Spleen (tissue), 11 donors: ENCODE data around the gene PACSIN2. TPM values are rescaled to one million over a fixed set of nuclear protein-coding genes. Genes with fewer than 3 reads are reported as not detected.

Experiments used
- DNase-seq: peaks from one replicate; pipeline ENCODE4 v3.0.0-alpha.2; 2020
- H3K27ac ChIP-seq, 8 donors: fragments of 200-600 bp; sonication (generic) in 7 of 8; 1 replicate in 4 of 8; 2 replicates in 4 of 8; pipeline versions ENCODE4 v1.5.0 to v1.8.0; 2016 to 2021; ENCODE audit warnings: inconsistent platforms in 4 of 8, mild to moderate bottlenecking in 4 of 8, moderate library complexity in 1 of 8
- H3K27me3 ChIP-seq, 7 donors: fragments of 200-600 bp; sonication (generic) in 6 of 7; replicated peaks in 1 of 7; 1 replicate in 4 of 7; 2 replicates in 3 of 7; pipeline versions ENCODE4 v1.5.0 to v1.8.0; 2016 to 2021; ENCODE audit warnings: inconsistent platforms in 3 of 7, mild to moderate bottlenecking in 1 of 7
- H3K36me3 ChIP-seq, 6 donors: fragments of 200-600 bp; sonication (generic) in 5 of 6; 1 replicate in 4 of 6; 2 replicates in 2 of 6; pipeline versions ENCODE4 v1.5.0 to v1.8.0; 2016 to 2021; ENCODE audit warnings: inconsistent platforms in 2 of 6
- H3K4me1 ChIP-seq, 6 donors: fragments of 200-600 bp; sonication (generic) in 5 of 6; 1 replicate in 3 of 6; 2 replicates in 3 of 6; pipeline versions ENCODE4 v1.5.0 to v1.8.0; 2016 to 2021; ENCODE audit warnings: inconsistent platforms in 3 of 6
- H3K4me3 ChIP-seq, 8 donors: fragments of 200-600 bp; sonication (generic) in 7 of 8; 1 replicate in 4 of 8; 2 replicates in 4 of 8; pipeline versions ENCODE4 v1.5.0 to v1.8.0; 2016 to 2021; ENCODE audit warnings: inconsistent platforms in 4 of 8, mild to moderate bottlenecking in 4 of 8, moderate library complexity in 2 of 8
- H3K9me3 ChIP-seq, 8 donors: fragments of 200-600 bp; sonication (generic) in 7 of 8; 1 replicate in 4 of 8; 2 replicates in 4 of 8; pipeline versions ENCODE4 v1.5.0 to v1.8.0; 2016 to 2021; ENCODE audit warnings: inconsistent platforms in 4 of 8
- CTCF ChIP-seq, 11 experiments: fragments of 200-600 bp in 7 of 11; fragments of 450-650 bp in 4 of 11; sonication (generic) in 4 of 11; IDR thresholded peaks in 8 of 11; conservative IDR thresholded peaks in 3 of 11; 1 replicate in 7 of 11; 2 replicates in 4 of 11; pipeline versions ENCODE4 v1.4.0 to v1.8.0; 2016 to 2021; ENCODE audit warnings: antibody characterized with exemption in 11 of 11, inconsistent platforms in 4 of 11, mild to moderate bottlenecking in 1 of 11
- POLR2A ChIP-seq, 3 donors: fragments of 450-650 bp; IDR thresholded peaks; one replicate each; pipeline ENCODE4 v1.5.1; 2017; ENCODE audit warnings: antibody characterized with exemption in 3 of 3, mild to moderate bottlenecking in 1 of 3
- POLR2AphosphoS5 ChIP-seq, 3 donors: sonication (generic); formaldehyde crosslinking; IDR thresholded peaks; one replicate each; pipeline ENCODE4 v1.5.1; 2017; ENCODE audit warnings: antibody characterized with exemption in 3 of 3
- WGBS, 5 donors: extraction: QIAGEN DNeasy Blood & Tissue Kit in 3 of 5; methylation state at CpG; one replicate each; pipeline versions ENCODE4 v1.1.5 to v1.1.7; 2013 to 2018; 5-methylcytosine and 5-hydroxymethylcytosine counted together
- intact Hi-C: fragments of 100-400 bp; cut with DNase I; formaldehyde crosslinking; loops from one replicate; pipeline ENCODE4 v1.15.0; 2023; ENCODE audit warnings: low total_unique reads
- polyA plus RNA-seq, 3 donors: library from polyadenylated mRNA; stranded (reverse); fragments of 200-250 nt; gene quantifications; one replicate each; pipeline ENCODE4 v1.2.1, GENCODE V29; 2013
- total RNA-seq, 7 donors: library from RNA; depleted of rRNA in 3 of 7; stranded (reverse); fragments of >200 nt in 3 of 7; fragmentation: NEBNext Ultra II Directional in 4 of 7; extraction: Animal tissue kit (Norgen Biotek cat#: 25700) in 4 of 7; gene quantifications; one replicate each; pipeline versions ENCODE4 v1.1.0 to v1.2.1, GENCODE V29; 2016 to 2021
- donor health status: healthy with polysubstance abuse.
- donor health status: DM: no; HTN: no; CAD: no; lungs with moderate emphysema.
- donor health status: DM: no; HTN: no; CAD: no.
- donor health status: Bipolar disorder and iron deficiency.
- donor health status: healthy.
- donor health status: DM: no; HTN: no; CAD: no.
- donor health status: DM: yes; HTN: yes; CAD: no.

PACSIN2 gene
- total and polyA plus RNA-seq, 10 donors, result 24.2 to 98.1 (median 64.2) TPM

GRCh38 chr22:42946546-42947198 is 68.3 kb downstream of the PACSIN2 start:
- Histone ChIP-seq H3K9me3 (no peaks in the 10 kb centered on the region), H3K4me3 (no peak overlapping the region), H3K27ac (peak overlapping the region in 2 of 8 donors; percentile 6 to 26), H3K36me3 (peaks cover 0 to 22% (median 0%) of the 10 kb centered on the region in 6 donors), H3K27me3 (no peaks in the 10 kb centered on the region), H3K4me1 (peaks cover 0 to 55% (median 27%) of the 10 kb centered on the region in 6 donors)
- intact Hi-C loops, result no loop called here
- WGBS, 5 donors, result 71 to 88% (median 80%) methylated on average over 16 of the region's 16 CpGs
- DNase-seq, result no peak
- TF ChIP-seq CTCF (IDR thresholded peaks at IDR 0.05 in 8 of 11, conservative IDR thresholded peaks at IDR 0.05 in 3 of 11), result no peak
- TF ChIP-seq POLR2AphosphoS5 (IDR thresholded peaks at IDR 0.05), result no peak
- TF ChIP-seq POLR2A (IDR thresholded peaks at IDR 0.05), result no peak

GRCh38 chr22:42945736-42946135 is 69.2 kb downstream of the PACSIN2 start:
- Histone ChIP-seq H3K4me3 (no peak overlapping the region), H3K27me3 (no peaks in the 10 kb centered on the region), H3K4me1 (peaks cover 0 to 52% (median 27%) of the 10 kb centered on the region in 6 donors), H3K36me3 (peaks cover 0 to 22% (median 0%) of the 10 kb centered on the region in 6 donors), H3K9me3 (no peaks in the 10 kb centered on the region), H3K27ac (peak overlapping the region in 2 of 8 donors; percentile 6 to 26)
- 51 to 71% (median 56%) methylated on average over 5 of the region's 5 CpGs for WGBS, 5 donors
- no peak for DNase-seq
- TF ChIP-seq CTCF (IDR thresholded peaks at IDR 0.05 in 8 of 11, conservative IDR thresholded peaks at IDR 0.05 in 3 of 11) (no peak), POLR2AphosphoS5 (IDR thresholded peaks at IDR 0.05) (no peak)
- intact Hi-C loops, result no loop called here

DNA sequence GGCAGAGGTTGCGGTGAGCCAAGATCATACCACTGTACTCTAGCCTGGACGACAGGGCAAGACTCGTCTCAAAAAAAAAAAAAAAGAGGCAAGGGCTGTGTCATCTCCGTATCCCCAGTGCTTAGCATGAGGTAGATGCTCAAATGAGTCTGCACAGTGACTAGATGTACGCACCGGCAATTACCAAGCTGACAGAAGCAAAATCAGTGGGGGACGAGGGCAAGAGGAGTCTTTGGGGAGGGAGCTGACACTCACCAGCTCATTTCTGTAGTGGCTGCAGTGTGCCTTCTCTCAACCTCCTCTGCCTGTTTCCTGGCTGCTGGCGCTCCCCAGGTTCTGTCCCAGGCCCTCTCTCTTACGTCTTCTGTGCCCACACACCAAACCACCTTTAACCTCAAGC is 69.9 kb downstream of the PACSIN2 start:
- DNase-seq, result no peak
- Histone ChIP-seq H3K4me1 (peaks cover 7 to 59% (median 32%) of the 10 kb centered on the region in 6 donors), H3K4me3 (no peak overlapping the region), H3K27ac (peak overlapping the region in 1 of 8 donors; percentile 26), H3K9me3 (no peaks in the 10 kb centered on the region), H3K27me3 (no peaks in the 10 kb centered on the region), H3K36me3 (peaks cover 0 to 22% (median 0%) of the 10 kb centered on the region in 6 donors)
- intact Hi-C loops, result no loop called here
- 86 to 89% (median 88%) methylated on average over 9 of the region's 9 CpGs for WGBS, 5 donors
- no peak for TF ChIP-seq CTCF (IDR thresholded peaks at IDR 0.05 in 8 of 11, conservative IDR thresholded peaks at IDR 0.05 in 3 of 11)
- TF ChIP-seq POLR2A (IDR thresholded peaks at IDR 0.05), result no peak
- no peak for TF ChIP-seq POLR2AphosphoS5 (IDR thresholded peaks at IDR 0.05)

DNA sequence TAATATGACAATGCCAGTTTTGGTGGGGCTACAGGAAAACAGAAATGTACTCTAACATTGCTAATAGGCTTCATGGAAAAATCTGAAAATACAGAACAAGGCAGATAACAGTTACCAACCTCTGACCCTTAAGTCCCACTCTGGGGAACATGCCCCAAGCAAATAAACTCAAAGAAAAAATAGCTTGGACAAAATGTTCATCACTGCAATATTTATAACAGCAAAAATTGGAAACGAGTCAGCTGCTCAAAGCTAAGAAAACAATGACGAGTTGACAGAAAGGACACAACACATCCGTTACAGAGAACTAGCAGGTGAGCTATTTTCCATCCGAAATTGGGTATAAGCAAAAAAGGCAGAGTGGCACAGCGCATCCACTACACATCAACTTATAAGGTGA is 70.5 kb downstream of the PACSIN2 start:
- Histone ChIP-seq H3K9me3 (no peaks in the 10 kb centered on the region), H3K36me3 (peaks cover 0 to 22% (median 0%) of the 10 kb centered on the region in 6 donors), H3K4me3 (no peak overlapping the region), H3K27me3 (no peaks in the 10 kb centered on the region), H3K4me1 (peaks cover 13 to 61% (median 38%) of the 10 kb centered on the region in 6 donors), H3K27ac (peak overlapping the region in 1 of 8 donors; percentile 26)
- no peak for DNase-seq
- TF ChIP-seq POLR2AphosphoS5 (IDR thresholded peaks at IDR 0.05) (no peak), POLR2A (IDR thresholded peaks at IDR 0.05) (no peak), CTCF (IDR thresholded peaks at IDR 0.05 in 8 of 11, conservative IDR thresholded peaks at IDR 0.05 in 3 of 11) (no peak)
- intact Hi-C loops, result no loop called here
- 86 to 95% (median 93%) methylated on average over 5 of the region's 5 CpGs for WGBS, 5 donors
